T follicular helper cell (primary cell): Measurements from ENCODE around the gene CHRDL2.
"Not testable (repeated sequence)": the region's sequence is repeated elsewhere in the genome, so short reads cannot be mapped to it uniquely, and the experiment has no call there.

Experiments used
- DNase-seq: peaks from one replicate; pipeline ENCODE4 v3.0.0-alpha.2; 2020; ENCODE audit warnings: low read depth

CHRDL2 gene

DNA sequence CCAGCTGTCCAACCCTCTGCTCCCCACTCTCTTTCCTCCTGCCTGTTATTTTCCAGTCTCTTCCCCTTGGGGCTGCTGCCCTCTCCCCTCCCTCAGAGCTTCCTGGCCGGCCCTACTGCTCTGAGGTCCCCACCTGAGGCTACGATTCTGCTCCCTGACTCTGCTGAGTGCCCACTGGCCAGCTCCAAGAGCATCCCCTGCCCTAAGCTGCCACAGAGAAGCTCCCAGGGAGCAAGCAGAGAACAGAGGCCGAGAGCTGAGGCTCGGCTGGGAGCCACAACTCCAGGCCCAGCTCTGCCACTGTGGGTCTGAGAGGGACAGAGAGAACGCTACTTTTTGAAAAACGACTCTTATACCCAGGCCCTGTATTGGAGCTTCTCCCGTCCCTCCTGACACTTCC lies 61.1 kb downstream of the CHRDL2 start:
- DNase-seq, result no peak

DNA sequence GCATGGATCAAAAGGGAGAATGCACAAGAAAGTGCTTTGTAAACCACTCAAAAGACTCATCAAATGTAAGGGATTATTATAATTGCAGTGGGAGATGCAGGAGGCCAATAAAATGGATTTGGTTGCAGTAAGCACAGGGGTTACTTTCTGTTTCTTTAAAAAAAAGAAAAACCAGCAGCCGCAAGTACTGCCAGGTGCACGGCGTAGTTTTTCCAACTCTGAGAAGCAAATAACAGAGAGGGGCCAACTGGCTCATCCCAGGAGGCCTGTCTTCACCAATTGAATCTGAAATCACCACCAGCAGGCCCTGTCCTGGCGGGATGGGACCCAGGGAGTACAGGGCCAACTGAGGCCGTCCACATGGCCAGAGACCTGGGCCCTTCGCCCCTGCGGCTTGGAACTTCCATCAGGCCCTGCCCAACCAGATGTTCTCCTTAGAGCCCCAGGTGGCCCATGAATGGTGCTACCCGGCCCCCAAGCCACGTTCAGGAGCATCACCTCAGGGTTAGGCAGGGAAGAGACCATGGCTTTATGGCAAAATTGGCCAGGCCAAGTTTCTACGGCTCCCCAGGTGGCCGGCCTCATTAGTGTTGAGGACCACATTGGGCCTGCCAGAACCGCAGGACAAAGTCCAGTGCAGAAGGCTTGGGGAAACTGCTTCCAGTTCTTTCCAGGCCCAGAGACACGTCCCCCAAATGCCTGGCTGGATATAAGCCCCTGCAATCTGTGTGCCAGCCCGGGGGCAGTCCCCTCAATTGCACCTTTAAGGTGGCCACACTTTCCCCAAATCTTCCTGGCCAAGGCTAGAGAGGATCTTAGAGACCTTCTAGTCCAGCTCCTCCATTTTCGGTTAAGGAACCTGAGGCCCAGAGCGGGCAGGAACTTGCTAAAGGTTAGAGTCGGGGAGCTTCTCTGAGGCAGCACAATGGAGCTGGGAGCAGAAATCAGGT lies 61.7 kb downstream of the CHRDL2 start:
- DNase-seq, result no peak

DNA sequence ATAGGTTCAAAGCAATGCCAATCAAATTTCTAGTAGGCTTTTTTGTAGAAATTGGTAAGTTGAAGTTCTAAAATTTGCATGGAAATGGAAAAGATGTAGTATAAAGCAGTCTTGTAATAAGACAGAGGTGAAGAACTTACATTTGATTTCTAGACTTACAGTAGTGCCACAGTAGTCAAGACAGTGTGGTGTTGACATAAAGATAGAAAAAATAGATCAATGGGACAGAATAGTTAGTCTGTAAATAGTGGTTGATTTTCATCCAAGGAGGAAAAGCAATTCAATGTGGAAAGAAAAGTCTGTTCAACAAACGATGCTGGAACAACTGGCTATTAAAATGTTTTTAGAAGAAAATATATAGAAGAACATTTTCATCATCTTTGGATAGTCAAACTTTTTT lies 67.9 kb downstream of the CHRDL2 start:
- DNase-seq, result no peak

DNA sequence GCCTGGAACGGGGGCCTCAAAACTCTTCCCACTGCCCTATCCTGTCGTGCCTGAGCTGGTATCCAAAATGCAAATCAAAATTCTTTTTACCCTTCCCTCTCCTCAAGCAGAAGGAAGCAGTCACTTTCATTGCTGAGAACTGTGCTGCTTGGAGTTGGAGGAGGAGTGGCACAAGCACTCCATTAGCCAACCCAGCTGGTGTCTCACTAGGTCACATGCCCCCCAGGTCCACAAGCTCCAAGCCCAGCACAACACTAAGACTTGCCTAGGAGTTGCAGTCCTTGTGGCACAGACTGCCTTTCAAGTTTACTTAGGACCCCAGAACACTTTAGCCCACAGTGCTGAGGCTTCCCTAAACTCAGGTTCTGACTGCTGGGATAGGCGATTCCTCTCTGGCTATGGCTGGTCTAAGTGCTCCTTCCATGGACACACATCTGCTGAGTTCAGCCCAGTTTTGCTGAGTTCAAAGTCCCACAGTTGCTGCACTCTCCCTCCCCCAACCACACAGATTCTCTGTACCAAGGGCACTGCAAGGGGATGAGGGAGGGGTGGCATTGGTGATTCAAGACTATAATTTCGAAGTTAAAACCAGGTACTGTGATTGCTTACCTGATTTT lies 68.6 kb downstream of the CHRDL2 start:
- DNase-seq, result no peak

DNA sequence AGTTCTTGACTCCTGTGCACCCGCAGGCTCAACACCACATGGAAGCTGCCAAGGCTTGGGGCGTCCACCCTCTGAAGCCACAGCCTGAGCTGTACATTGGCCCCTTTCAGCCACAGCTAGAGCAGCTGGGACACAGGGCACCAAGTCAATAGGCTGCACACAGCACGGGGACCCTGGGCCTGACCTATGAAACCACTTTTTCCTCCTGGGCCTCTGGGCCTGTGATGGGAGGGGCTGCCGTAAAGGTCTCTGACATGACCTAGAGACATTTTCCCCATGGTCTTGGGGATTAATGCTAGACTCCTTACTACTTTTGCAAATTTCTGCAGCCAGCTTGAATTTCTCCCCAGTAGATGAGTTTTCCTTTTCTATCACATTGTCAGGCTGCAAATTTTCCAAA lies 72.1 kb downstream of the CHRDL2 start:
- not testable (repeated sequence) for DNase-seq

DNA sequence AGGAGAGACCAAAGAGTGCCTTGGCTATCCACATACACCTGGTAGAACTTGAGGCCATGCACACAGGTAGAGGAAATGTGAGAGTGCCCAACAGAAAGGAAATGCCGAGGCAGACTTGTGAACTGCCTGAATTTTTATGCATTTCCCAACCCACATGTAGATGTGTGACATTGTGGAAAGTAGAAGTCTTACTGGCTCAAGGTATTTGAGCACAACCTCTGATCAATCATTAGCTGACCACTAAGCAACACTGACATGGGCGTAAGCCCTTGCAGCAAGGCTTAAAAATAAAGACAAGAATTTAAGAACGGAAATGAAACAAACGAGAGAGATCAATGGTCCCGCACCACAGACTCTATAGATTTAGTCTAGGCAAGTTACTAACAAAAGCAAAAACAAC lies 76.2 kb downstream of the CHRDL2 start:
- DNase-seq, result no peak

DNA sequence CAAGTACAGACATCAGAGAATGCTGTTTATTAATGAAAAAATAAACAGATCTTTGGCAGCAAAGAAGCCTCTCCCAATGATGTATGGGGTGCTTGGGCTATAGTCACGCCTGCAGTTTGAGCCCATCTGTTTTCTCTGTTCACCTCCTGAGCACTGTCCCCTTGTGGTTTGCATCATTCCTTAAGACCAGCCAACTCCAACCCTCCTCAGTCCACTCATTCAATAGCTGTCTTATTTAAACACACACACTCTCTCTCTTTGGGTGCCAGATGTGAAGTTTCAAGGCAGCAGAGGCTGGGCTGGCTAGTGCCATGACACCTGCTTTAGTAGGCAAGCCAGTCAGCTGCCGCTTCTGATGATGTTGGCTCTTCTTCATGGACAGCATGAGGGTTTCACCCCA lies 80.7 kb downstream of the CHRDL2 start:
- no peak for DNase-seq

DNA sequence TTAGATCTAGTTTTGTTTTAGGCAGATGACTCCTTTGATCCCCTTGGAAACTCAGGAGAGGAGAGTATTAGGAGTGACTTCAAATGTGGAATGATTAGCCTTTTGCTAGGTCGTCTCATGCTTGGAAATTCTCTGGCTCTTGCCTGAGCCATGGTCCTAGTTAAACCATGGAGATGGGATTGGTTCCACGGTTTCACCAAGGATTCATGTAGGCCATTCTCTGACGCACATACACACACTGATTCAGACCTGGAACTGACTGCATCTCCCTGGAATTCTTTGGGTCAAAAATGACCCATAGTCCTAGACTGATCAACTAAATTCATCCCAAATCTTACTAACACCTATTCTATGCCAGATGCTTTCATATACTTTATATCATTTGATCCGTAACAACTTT lies 82.3 kb downstream of the CHRDL2 start:
- no peak for DNase-seq

DNA sequence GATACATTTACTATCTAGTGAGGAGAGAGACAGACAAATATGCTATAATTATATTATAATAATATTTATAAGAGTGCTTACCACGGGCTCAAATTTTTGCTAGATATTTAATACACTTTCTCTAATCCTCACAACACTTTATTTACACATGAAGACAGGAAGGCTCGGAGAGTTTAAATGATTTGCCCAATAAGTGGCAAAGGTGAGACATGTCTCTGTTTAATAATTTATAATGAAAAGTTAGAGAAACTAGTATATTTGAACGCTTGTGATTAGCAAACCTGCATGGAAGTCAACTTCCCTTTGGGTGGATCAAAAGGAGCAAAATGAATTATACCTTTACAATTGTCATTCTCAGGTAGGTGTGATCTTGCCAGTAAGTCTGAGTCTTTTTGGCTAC lies 83.4 kb downstream of the CHRDL2 start:
- DNase-seq, result no peak

DNA sequence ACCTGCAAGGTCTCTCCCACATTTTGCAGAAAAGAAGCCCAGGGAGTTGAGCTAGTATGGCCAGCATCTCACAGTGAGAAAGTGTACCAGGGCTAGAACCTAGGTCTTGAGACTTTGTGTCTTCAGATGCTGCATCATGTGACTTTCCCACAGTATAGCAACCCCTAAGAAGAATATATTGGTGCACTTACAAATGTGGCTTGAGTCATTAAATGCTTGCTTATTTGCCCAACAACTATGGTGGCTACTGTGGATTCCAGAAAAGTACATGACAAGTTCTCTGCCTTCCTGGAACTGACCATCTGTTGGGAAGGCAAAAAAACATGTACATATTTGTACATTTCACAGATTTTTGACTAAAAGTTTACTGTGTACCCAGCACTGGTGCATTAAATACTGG lies 83.8 kb downstream of the CHRDL2 start:
- DNase-seq, result no peak

DNA sequence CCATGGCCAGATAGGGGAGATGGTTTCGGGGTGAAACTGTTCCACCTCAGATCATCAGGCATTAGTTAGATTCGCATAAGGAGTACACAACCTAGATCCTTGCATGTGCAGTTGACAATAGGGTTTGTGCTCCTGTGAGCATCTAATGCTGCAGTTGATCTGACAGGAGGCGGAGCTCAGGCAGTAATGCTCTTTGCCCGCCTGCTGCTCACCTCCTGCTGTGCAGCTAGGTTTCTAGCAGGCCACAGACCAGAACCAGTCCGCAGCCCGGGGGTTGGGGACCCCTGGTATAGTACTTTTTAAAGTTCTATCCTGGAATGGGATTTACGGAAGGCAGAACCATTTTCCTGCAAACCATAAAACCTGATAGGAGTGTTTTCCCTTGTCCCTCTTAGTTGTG lies 84.3 kb downstream of the CHRDL2 start:
- DNase-seq, result no peak
